Measurements from ENCODE around the gene SNCB.
"Not testable (repeated sequence)": the region's sequence is repeated elsewhere in the genome, so short reads cannot be mapped to it uniquely, and the experiment has no call there.

SNCB gene

DNA sequence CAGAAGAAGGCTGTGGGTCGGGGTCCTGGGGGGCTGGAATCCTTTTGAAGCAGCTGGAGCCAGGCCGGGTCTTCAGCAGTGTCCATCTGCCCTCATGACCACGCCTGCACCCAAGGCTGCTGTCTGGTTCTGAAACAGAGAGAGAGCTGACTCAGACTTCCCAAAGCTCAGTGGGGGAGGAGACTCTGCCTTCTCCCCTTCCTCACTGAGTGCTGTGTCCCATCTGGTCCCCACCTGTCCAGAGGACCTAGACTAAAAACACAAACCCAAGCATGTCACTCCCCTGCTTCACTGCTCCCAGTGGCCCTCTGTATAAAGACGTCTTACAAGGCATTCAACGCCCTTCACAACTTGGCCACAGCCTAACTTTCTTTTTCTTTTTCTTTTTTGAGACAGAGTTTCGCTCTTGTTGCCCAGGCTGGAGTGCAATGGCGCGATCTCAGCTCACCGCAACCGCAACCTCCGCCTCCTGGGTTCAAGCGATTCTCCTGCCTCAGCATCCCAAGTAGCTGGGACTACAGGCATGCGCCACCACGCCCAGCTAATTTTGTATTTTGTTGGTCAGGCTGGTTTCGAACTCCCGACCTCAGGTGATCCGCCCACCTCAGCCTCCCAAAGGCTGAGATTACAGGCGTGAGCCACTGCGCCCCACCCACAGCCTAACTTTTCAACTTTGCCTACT lies 30.4 kb downstream of the SNCB start:
- DNase-seq (ENCODE audit: low read depth, low spot score) = not testable (repeated sequence)

DNA sequence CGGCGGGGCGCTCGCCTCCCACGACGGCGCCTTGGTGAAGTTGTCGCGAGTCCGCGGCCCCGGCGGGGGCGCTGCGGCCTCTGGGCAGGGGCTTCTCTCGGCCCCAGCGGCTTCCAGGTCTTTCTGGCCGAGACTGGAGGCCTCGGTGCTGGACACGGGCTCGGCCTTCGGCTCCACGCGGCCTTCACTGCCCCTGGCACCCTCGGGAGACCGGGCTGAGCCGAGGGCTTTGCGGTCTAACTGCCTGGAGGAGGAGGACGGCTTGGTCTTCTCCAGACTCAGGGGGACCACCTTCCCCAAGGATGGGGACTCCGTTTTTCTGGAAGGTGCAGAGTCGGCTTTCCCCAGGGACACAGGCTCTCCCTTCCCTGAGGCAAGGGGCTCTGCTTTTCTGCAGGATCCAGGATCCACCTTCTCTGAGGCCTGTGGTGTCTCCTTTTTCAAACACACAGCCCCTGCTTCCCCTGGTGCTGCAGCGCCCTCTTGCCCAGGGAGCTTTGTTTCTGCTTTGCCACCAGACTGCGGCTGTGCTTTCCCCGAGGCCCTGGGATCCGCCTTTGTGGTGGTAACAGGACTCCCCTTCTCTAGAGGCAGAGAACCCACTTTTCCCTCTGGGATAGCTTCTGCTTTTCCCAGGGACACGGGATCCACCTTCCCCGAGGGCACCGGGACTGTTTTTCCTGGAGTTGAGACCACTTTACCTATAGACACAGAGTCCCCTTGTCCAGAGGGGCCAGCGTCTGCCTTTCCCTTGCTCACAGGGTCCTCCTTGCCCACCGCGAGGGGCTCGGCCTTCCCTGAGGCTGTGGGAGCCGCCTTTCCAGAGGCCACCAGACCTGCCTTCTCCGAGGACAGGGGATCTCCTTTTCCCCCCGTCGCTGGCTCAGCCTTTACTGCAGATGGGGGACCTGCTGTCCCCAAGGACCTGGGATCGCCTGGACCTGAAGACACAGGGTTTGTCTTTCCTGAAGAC lies 32.6 kb downstream of the SNCB start:
- no peak for DNase-seq (ENCODE audit: low read depth, low spot score)

DNA sequence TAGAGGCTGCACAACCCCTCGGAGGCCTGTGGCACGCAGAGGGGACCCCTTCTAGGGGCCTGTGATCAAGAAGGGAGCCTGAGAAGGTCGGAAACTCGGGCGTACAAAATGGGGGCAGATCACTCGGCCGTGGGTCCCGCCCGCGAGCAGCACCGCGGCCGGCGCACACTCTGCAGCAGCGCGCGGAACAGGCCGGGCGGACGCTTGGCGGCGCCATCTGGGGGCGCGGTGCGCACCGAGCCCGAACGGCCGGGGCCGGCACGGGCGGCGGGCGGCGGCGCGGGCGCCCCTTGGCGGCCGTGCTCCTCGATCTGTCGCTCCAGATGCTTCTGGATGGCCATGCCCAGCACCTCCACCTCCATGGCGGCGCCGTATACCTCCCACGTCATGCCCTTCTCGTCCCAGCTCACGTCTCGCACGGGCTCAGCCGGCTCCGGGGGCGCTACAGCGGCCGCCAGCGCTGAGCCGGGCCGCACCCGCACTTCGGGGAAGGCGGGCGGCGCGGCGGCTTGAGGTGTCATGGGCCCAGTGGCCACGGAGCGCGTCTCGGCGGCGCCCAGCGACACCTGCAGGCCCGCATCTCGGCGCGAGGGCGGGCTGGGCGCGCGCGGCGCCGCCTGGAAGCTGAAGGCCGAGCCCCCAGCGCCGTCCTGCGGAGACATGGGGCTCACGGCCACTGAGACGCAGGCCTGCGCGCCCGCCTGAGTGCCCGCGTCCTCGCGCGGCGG lies 33.5 kb downstream of the SNCB start:
- DNase-seq (ENCODE audit: low read depth, low spot score) = no peak

DNA sequence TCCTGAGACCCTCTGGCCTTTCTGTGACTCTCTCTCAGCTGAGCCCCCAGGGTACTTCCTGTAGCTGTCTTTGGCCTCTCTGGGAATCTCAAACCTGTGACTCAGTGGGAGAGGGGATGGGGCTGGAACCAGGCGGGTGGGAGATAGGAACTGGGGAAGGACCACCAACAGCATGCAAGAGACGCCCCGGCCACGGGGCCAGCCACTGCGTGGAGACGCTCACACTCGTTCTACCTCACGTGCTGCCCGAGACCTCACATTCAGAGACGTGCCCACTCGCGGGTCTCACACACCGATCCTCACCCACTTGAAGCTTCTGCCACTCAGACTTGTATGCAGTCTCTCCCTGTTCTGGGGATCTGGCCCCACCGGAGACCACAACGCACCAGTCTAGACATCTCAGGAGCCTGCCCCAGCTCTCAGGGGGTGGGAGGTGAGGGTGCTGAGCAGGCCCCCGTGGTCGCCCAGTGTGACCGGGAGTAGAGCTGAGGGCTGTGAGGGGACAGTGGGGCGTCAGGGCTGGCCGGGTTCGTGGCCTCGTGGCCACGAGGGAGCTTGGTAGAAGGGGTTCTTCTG lies 34.2 kb downstream of the SNCB start:
- DNase-seq (ENCODE audit: low read depth, low spot score) = no peak

DNA sequence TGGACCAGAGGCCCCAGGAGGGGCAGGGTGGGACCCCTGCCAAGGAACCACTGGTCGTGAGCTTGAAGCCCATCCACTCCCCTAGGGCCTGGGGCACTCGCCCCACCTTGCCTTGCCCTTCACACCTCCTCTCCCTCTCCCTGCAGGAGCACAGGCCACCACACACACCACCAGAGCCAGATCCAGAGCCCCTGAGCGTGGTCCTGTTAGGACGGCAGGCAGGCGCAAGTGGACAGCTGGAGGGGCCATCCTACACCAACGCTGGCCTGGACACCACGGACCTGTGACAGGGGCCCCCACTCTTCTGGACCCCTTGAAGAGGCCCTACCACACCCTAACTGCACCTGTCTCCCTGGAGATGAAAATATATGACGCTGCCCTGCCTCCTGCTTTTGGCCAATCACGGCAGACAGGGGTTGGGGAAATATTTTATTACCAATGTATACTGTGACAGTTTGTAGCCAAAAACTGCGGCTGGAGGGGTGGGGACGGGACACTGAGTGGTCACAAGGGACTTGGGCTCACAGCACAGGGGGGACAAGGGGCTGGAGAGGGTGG lies 34.9 kb downstream of the SNCB start:
- DNase-seq (ENCODE audit: low read depth, low spot score) = no peak

DNA sequence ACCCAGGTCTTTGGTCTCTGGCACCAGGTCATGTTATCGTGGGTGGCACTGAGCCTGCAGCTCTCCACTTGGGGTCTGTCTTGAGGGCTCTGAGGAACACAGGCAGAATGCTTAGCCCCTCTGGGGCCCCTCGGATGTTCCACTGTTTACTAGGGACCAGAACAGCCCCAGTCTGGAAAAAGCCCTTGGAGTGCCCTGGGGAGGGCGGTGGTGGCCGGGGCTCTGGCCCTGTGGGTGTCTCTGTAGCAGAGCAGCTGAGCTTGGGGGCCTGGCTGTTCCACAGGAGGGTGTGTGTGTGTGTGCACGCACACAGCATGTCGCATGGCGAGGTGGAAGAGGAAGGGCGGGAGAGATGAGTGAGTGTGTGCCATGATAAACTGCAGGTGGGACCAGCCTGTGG lies 35.8 kb downstream of the SNCB start:
- DNase-seq (ENCODE audit: low read depth, low spot score) = no peak

DNA sequence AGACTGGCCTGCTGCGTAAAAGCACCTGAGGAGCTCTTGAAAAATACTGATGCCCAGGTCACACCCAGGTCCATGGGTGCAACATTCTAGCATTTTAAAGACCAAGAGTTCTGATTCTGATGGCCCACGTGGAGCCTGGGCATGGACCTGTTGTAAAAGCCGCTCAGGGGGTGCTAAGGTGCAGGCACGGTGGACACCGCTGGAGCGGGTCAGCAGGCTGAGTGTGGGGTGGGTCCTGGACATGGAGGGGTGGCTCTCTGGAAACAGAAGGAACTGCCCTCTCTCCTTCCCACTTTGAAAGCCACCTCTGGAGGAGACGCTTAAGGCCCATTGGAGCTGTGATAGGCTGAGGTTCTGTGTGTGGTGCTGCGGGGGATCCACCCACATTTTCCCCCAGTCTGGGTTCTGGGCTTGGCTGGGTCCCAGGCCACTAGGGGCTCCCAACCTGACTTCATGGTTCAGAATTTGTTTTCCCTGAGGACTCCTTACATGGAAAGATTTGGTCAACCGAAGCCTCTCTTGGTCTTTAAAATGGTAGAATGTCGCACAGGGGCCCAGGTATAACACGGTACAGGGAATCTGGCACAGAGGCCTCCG lies 37.0 kb downstream of the SNCB start:
- no peak for DNase-seq (ENCODE audit: low read depth, low spot score)

DNA sequence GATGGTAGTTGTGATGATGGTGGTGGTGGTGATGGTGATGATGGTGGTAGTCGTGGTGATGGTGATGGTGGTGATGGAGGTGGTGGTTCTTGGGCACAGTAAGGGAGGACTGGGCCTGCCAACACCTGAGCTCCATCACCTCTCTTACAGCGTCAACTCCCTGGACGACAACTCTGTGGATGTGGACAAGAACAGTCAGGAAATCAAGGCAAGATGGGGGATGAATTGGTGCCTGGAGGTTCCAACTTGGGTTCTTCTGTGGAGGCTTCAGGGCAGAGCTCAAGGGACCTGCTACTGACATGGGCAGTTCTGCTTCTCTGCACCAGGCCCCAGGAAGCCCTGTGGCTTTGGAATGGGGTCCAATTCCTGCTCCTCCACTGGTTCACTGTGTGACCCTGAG lies 37.8 kb downstream of the SNCB start:
- DNase-seq (ENCODE audit: low read depth, low spot score) = no peak

DNA sequence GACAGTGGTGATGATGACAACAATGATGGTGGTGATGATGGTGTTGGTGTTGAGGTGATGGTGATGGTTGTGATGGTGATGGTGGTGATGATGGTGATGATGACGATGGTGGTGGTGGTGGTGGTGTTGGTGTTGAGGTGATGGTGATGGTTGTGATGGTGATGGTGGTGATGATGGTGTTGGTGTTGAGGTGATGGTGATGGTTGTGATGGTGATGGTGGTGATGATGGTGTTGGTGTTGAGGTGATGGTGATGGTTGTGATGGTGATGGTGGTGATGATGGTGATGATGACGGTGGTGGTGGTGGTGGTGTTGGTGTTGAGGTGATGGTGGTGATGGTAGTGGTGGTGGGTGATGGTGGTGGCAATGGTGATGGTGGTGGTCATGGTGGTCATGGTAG lies 38.7 kb downstream of the SNCB start:
- not testable (repeated sequence) for DNase-seq (ENCODE audit: low read depth, low spot score)

DNA sequence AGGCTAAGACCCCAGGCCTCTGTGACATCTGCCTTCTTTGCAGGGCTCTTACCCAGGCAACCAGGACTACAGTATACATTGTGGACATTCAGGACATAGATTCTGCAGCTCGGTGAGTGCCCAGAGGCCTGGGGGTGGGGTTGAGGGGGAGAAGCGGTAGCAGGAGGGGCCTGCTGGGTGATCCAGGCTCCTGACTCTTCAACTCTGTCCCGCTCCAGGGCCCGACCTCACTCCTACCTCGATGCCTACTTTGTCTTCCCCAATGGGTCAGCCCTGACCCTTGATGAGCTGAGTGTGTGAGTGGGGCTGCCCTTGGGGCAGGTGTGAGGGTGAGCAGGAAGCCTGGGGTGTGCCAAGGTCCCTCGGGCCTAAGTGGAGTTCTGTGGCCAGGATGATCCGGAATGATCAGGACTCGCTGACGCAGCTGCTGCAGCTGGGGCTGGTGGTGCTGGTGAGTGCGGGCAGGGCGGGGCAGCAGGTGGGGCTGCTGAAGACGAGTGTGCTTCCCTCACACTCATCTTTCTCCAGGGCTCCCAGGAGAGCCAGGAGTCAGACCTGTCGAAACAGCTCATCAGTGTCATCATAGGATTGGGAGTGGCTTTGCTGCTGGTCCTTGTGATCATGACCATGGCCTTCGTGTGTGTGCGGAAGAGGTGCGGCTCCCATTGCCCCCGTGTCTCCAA lies 40.2 kb downstream of the SNCB start:
- DNase-seq (ENCODE audit: low read depth, low spot score) = no peak

DNA sequence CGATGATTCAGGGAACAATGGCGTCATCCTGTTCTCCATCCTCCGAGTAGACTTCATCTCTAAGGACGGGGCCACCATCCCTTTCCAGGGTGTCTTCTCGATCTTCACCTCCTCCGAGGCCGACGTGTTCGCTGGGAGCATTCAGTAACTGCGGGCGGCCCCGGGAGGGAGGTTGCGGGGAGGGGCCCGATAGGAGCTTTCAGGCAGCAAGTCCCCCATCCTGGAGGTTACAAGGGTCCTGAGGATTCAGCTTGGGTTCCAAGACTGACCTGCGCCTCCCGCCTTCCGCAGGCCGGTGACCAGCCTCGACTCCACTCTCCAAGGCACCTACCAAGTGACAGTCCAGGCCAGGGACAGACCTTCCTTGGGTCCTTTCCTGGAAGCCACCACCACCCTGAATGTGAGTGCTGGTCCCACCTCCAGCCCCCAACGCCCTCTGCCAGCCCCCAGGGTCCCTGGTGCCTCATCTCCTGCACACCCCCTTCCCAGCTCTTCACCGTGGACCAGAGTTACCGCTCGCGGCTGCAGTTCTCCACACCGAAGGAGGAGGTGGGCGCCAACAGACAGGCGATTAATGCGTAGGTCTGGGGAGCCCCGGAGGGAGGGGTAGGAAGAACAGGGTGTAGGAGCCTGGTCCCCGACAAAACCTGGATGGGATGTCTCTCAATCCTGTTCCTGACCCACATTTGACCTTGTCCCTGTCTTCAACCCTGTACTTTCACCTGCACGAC lies 41.1 kb downstream of the SNCB start:
- DNase-seq (ENCODE audit: low read depth, low spot score) = no peak

DNA sequence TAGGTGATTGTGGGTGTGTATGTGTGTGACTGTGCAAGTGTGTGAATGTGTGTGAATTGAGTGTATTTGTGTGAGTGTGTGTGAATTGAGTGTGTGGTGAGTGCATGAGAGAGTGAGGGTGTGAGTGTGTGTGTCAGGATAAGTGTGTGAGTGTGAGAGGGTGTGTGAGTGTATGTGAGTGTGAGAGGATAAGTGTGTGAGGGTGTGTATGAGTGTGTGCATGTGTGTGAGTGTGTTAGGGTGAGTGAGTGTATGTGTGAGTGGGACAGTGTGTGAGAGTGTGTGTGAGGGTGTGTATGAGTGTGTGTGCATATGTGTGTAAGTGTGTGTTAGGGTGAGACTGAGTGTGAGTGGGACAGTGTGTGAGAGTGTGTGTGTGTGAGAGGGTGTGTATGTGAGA lies 42.0 kb downstream of the SNCB start:
- no peak for DNase-seq (ENCODE audit: low read depth, low spot score)

DNA sequence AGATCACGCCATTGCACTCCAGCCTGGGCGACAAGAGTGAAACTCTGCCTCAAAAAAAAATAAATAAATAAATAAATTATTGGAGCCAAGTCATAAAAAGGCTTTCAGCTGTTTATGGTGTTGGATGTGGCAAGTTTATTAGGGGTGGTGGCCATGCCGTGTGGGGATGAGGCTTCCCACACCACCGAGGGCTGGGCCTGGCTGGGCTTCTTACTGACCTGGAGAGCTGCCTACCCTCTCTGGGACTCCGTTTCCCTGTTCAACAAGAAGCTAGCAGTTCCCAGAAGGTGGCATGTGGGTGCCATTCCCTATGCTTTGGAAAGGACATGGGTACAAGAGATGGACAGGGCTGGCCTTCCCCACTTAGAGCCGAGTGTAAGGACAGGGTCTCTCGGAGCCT lies 42.9 kb downstream of the SNCB start:
- DNase-seq (ENCODE audit: low read depth, low spot score) = no peak

DNA sequence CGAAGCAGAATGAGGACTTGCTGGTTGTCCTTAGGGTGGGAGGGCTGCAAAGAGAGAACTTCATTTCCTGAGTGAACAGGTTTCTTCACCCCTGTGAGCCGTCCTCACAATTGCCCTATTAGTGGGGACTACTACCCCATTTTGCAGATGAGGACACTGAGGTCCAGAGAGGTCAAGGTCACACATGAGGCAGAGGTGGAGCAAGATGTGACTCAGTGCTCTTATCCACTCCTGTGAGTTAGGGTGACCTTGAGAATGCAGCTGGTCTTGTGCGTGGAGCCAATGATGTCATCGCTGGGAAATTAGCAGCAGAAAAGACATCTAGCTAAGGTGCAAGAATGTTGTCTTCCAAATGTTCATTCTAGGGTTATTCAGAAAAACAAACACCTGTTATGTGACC lies 47.3 kb downstream of the SNCB start:
- no peak for DNase-seq (ENCODE audit: low read depth, low spot score)

DNA sequence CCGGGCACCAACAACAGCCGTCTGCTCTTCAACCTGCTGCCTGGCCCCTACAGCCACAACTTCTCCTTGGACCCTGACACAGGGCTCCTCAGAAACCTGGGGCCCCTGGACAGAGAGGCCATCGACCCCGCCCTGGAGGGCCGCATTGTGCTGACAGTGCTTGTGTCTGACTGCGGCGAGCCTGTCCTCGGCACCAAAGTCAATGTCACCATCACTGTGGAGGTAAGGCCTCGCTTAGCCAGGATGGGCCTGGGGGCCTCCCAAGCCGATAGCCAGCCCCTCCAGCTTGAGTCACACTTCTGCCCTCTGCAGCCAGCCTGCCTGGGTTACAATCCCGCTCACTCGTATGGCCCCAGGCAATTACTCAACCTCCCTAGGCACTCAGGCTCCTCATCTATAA lies 49.0 kb downstream of the SNCB start:
- DNase-seq (ENCODE audit: low read depth, low spot score) = no peak

DNA sequence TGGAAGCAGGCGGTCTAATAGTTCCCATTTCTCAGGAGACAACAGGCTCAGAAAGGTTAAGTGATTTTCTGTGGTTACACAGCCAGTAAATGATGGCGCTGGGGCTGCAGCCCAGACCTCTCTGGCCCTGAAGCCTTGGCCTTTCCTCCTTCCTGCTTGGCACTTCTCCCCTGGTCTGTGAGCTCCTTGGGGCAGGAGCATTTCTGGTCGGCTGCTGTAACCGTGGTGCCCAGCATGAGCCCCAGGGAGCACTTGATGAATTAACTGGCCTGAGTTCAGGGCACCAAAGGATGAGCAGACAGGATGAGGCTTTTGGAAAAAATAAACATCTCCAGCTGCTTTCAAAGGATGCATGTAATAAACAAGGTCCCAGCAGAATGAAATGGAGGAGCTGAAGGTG lies 51.0 kb downstream of the SNCB start:
- no peak for DNase-seq (ENCODE audit: low read depth, low spot score)

DNA sequence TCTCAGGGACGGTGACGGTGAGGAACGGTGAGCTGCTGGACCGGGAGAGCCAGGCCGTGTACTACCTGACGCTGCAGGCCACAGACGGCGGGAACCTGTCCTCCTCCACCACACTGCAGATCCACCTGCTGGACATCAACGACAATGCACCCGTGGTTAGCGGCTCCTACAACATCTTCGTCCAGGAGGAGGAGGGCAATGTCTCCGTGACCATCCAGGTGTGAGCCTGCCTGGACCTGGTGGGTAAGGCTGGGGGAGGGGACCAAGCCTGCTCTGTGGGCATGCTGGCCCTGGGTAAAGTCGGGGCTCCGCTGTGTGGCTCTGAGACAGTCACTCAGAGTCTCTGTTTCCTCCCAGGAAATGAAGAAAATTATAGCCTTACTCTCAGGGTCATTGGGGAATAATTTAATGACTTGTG lies 51.9 kb downstream of the SNCB start:
- DNase-seq (ENCODE audit: low read depth, low spot score) = no peak

DNA sequence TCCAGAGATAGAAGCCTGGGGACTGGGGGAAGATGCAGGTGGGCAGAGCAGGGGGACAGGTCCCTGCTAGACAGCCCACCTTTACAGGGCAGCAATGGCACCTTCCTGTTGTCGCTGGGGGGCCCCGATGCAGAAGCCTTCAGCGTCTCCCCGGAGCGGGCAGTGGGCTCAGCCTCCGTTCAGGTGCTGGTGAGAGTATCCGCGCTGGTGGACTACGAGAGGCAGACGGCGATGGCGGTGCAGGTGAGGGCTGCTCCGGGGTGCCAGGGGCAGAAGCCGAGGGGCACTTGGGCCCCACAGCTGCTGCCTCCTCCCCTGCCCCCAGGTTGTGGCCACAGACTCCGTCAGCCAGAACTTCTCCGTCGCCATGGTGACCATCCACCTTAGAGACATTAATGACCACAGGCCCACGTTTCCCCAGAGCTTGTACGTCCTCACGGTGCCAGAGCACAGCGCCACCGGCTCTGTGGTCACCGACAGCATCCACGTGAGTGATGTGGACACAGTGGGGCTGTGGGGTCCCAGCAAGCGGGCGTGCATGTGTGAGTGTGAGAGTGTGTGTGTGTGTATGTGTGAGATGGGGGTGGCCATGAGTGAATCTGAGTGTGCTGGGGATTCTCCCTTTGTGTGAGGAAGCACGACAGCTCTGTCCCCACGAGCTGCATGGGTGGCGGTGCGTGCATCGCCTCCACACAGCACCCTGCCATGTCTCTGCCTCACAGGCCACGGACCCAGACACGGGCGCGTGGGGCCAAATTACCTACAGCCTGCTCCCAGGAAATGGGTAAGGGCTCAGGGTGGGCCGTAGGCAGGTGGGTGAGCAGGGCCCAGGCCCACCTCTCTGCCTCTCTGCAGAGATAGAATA lies 52.8 kb downstream of the SNCB start:
- DNase-seq (ENCODE audit: low read depth, low spot score) = no peak
